Karpas-422 (cell line): ENCODE measurements around the gene PLEKHD1. TPM values are rescaled to one million over a fixed set of nuclear protein-coding genes. Genes with fewer than 3 reads are reported as not detected.

Experiments
- DNase-seq: peaks from one replicate; pipeline ENCODE4 v3.0.0-alpha.2; 2015
- H2AFZ ChIP-seq: fragments of 200-600 bp; sonication (generic); 2 replicates; pipeline ENCODE4 v1.6.1; 2014; ENCODE audit warnings: antibody characterized with exemption, low read length, mixed read lengths
- H3K27ac ChIP-seq: fragments of 200-600 bp; sonication (generic); 2 replicates; pipeline ENCODE4 v1.5.1; 2014; ENCODE audit warnings: mild to moderate bottlenecking, low read length, moderate library complexity
- H3K27me3 ChIP-seq: fragments of 200-600 bp; sonication (generic); 2 replicates; pipeline ENCODE4 v1.6.1; 2014; ENCODE audit warnings: low read length, mixed read lengths
- H3K36me3 ChIP-seq: fragments of 200-600 bp; sonication (generic); 2 replicates; pipeline ENCODE4 v1.6.1; 2014; ENCODE audit warnings: low read length, mixed read lengths; ENCODE audit not compliant: insufficient read depth
- H3K4me1 ChIP-seq: fragments of 200-600 bp; sonication (generic); 2 replicates; pipeline ENCODE4 v1.6.1; 2014; ENCODE audit warnings: mild to moderate bottlenecking, low read length, mixed read lengths
- H3K4me2 ChIP-seq: fragments of 200-600 bp; sonication (generic); 2 replicates; pipeline ENCODE4 v1.6.1; 2014; ENCODE audit warnings: low read length, low read depth, mild to moderate bottlenecking; ENCODE audit not compliant: poor library complexity, severe bottlenecking
- H3K4me3 ChIP-seq: fragments of 200-600 bp; sonication (generic); 2 replicates; pipeline ENCODE4 v1.5.1; 2014; ENCODE audit warnings: mild to moderate bottlenecking, antibody characterized with exemption, low read length, mixed read lengths
- H3K79me2 ChIP-seq: fragments of 200-600 bp; sonication (generic); 2 replicates; pipeline ENCODE4 v1.6.1; 2014; ENCODE audit warnings: mild to moderate bottlenecking, low read length, mixed read lengths
- H3K9ac ChIP-seq: fragments of 200-600 bp; sonication (generic); 2 replicates; pipeline ENCODE4 v1.6.0; 2014; ENCODE audit warnings: low read length
- H3K9me2 ChIP-seq: fragments of 200-600 bp; sonication (generic), shearing (Covaris generic); replicated peaks from 2 replicates; pipeline ENCODE4 v1.6.0; 2014; ENCODE audit warnings: mild to moderate bottlenecking, low read length, moderate library complexity; ENCODE audit not compliant: insufficient read depth
- H3K9me3 ChIP-seq: fragments of 300-700, 200-600 bp; sonication (generic); 2 replicates; pipeline ENCODE4 v1.6.1; 2014; ENCODE audit warnings: low read length, mixed read lengths
- H4K20me1 ChIP-seq: fragments of 200-600 bp; sonication (generic); 2 replicates; pipeline ENCODE4 v1.6.1; 2014; ENCODE audit warnings: mild to moderate bottlenecking, antibody characterized with exemption, low read length, low read depth; ENCODE audit not compliant: insufficient read depth
- total RNA-seq: library from RNA; depleted of rRNA; stranded (reverse); fragments of >200 nt; shearing (Covaris generic); gene quantifications from 2 replicates; pipeline ENCODE4 v1.2.3, GENCODE V29; 2014; ENCODE audit warnings: low replicate concordance

PLEKHD1 gene
- total RNA-seq, 1 experiment from 2014 or later, result 0.41 TPM

DNA sequence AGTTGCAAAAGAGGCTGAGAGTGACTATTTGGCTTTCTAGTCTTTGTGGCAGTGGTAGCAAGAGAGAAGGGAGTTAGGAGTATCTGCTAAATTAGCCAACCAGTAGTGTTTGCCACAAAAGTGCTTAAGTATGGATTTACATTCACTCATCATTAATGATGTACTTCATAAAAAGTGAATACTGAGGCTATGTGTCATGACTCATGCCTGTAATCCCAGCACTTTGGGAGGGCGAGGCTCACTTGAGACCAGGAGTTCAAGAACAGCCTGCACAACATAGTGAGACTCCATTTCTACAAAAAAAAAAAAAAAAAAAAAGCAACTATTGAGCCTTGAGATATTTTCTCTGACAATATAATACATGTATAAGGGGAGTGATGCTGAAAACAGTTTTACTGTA lies 53.4 kb downstream of the PLEKHD1 start:
- no peak overlapping the region for H3K4me3 ChIP-seq
- no peaks in the 10 kb centered on the region for H3K36me3 ChIP-seq
- H3K9ac ChIP-seq, result no peak overlapping the region
- no peaks in the 10 kb centered on the region for H3K79me2 ChIP-seq
- no peaks in the 10 kb centered on the region; the same call in 1 of the 2 replicates for H3K27me3 ChIP-seq
- H2AFZ ChIP-seq, result no peak overlapping the region
- no peak for DNase-seq
- H3K27ac ChIP-seq, result no peak overlapping the region
- H3K4me1 ChIP-seq, result no peaks in the 10 kb centered on the region
- no peaks in the 10 kb centered on the region for H3K9me2 ChIP-seq
- H3K4me2 ChIP-seq, result no peak overlapping the region
- H3K9me3 ChIP-seq, result no peaks in the 10 kb centered on the region
- H4K20me1 ChIP-seq, result no peaks in the 10 kb centered on the region

- no peaks in the 10 kb centered on the region for H3K9me2 ChIP-seq
- H3K4me2 ChIP-seq, result no peak overlapping the region
- no peaks in the 10 kb centered on the region for H4K20me1 ChIP-seq
- no peaks in the 10 kb centered on the region for H3K79me2 ChIP-seq
- H3K4me1 ChIP-seq, result no peaks in the 10 kb centered on the region
- no peak overlapping the region for H3K4me3 ChIP-seq
- no peaks in the 10 kb centered on the region for H3K9me3 ChIP-seq
- H2AFZ ChIP-seq, result no peak overlapping the region
- H3K9ac ChIP-seq, result no peak overlapping the region
- H3K27me3 ChIP-seq, result no peaks in the 10 kb centered on the region; the same call in 1 of the 2 replicates
- DNase-seq, result no peak
- no peaks in the 10 kb centered on the region for H3K36me3 ChIP-seq
- H3K27ac ChIP-seq, result no peak overlapping the region
Measured at GRCh38 chr14:69538766-69539165, 54.2 kb downstream of the PLEKHD1 start.

- no peaks in the 10 kb centered on the region for H3K4me1 ChIP-seq
- DNase-seq, result no peak
- H3K4me2 ChIP-seq, result no peak overlapping the region
- H3K36me3 ChIP-seq, result no peaks in the 10 kb centered on the region
- H4K20me1 ChIP-seq, result no peaks in the 10 kb centered on the region
- no peaks in the 10 kb centered on the region for H3K9me3 ChIP-seq
- H2AFZ ChIP-seq, result no peak overlapping the region
- H3K27ac ChIP-seq, result no peak overlapping the region
- H3K9me2 ChIP-seq, result no peaks in the 10 kb centered on the region
- H3K79me2 ChIP-seq, result no peaks in the 10 kb centered on the region
- H3K27me3 ChIP-seq, result no peaks in the 10 kb centered on the region; the same call in 1 of the 2 replicates
- H3K9ac ChIP-seq, result no peak overlapping the region
- H3K4me3 ChIP-seq, result no peak overlapping the region
Measured at GRCh38 chr14:69539631-69540410, 55.3 kb downstream of the PLEKHD1 start.

GRCh38 chr14:69540654-69541335 lies 56.3 kb downstream of the PLEKHD1 start:
- H3K36me3 ChIP-seq, result no peaks in the 10 kb centered on the region
- H3K27me3 ChIP-seq, result no peaks in the 10 kb centered on the region; the same call in 1 of the 2 replicates
- H3K4me2 ChIP-seq, result no peak overlapping the region
- no peak overlapping the region for H3K9ac ChIP-seq
- H3K9me3 ChIP-seq, result no peaks in the 10 kb centered on the region
- no peak overlapping the region for H2AFZ ChIP-seq
- H3K27ac ChIP-seq, result no peak overlapping the region
- H3K4me1 ChIP-seq, result no peaks in the 10 kb centered on the region
- no peaks in the 10 kb centered on the region for H3K79me2 ChIP-seq
- no peaks in the 10 kb centered on the region for H4K20me1 ChIP-seq
- DNase-seq, result no peak
- no peaks in the 10 kb centered on the region for H3K9me2 ChIP-seq
- H3K4me3 ChIP-seq, result no peak overlapping the region

DNA sequence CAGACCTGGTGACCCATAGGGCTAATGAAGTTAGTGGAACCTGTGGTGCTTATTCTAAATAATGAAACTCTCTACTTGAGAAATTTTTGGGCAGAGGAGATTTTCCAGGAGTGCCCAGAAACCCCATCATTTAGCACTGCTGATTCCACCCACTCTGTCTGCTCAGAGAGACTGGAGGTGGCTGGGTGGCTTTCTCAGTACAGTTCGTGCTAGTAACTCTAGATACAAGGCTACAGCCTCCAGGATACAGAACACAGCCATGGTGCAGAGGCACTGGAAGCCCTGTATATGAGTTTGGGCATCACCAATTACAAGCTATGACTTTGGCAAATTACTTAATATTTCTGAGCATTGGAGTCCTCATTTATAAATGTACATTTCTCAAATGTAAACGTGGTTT lies 57.8 kb downstream of the PLEKHD1 start:
- Histone ChIP-seq H3K4me2 (no peak overlapping the region), H3K79me2 (no peaks in the 10 kb centered on the region), H2AFZ (no peak overlapping the region), H3K9me2 (no peaks in the 10 kb centered on the region), H3K4me3 (no peak overlapping the region), H3K27me3 (no peaks in the 10 kb centered on the region; the same call in 1 of the 2 replicates), H4K20me1 (no peaks in the 10 kb centered on the region), H3K36me3 (no peaks in the 10 kb centered on the region), H3K4me1 (no peaks in the 10 kb centered on the region), H3K9me3 (no peaks in the 10 kb centered on the region), H3K9ac (no peak overlapping the region), H3K27ac (no peak overlapping the region)
- no peak for DNase-seq

GRCh38 chr14:69543341-69544115 lies 59.0 kb downstream of the PLEKHD1 start:
- no peak overlapping the region for H3K4me3 ChIP-seq
- no peak overlapping the region for H3K4me2 ChIP-seq
- no peaks in the 10 kb centered on the region for H3K79me2 ChIP-seq
- no peaks in the 10 kb centered on the region for H4K20me1 ChIP-seq
- no peak for DNase-seq
- no peaks in the 10 kb centered on the region for H3K4me1 ChIP-seq
- H2AFZ ChIP-seq, result no peak overlapping the region
- H3K9me2 ChIP-seq, result no peaks in the 10 kb centered on the region
- no peak overlapping the region for H3K27ac ChIP-seq
- H3K27me3 ChIP-seq, result no peaks in the 10 kb centered on the region; the same call in 1 of the 2 replicates
- no peak overlapping the region for H3K9ac ChIP-seq
- no peaks in the 10 kb centered on the region for H3K9me3 ChIP-seq
- no peaks in the 10 kb centered on the region for H3K36me3 ChIP-seq

- H3K9me2 ChIP-seq, result no peaks in the 10 kb centered on the region
- H2AFZ ChIP-seq, result no peak overlapping the region
- no peak for DNase-seq
Measured at GRCh38 chr14:69547701-69548348, 63.3 kb downstream of the PLEKHD1 start.

More at GRCh38 chr14:69547701-69548348, 63.3 kb downstream of the PLEKHD1 start:
- Histone ChIP-seq H3K9ac (no peak overlapping the region), H4K20me1 (no peaks in the 10 kb centered on the region), H3K36me3 (no peaks in the 10 kb centered on the region), H3K9me3 (no peaks in the 10 kb centered on the region), H3K4me2 (no peak overlapping the region), H3K79me2 (no peaks in the 10 kb centered on the region), H3K27ac (no peak overlapping the region), H3K4me1 (no peaks in the 10 kb centered on the region), H3K27me3 (no peaks in the 10 kb centered on the region), H3K4me3 (no peak overlapping the region)
